ENCODE measurements around the gene MAP2K5. TPM values are rescaled to one million over a fixed set of nuclear protein-coding genes. Genes with fewer than 3 reads are reported as not detected.

The MAP2K5 gene
- total RNA-seq, 1 experiment from 2014 or later = 46.6 TPM

DNA sequence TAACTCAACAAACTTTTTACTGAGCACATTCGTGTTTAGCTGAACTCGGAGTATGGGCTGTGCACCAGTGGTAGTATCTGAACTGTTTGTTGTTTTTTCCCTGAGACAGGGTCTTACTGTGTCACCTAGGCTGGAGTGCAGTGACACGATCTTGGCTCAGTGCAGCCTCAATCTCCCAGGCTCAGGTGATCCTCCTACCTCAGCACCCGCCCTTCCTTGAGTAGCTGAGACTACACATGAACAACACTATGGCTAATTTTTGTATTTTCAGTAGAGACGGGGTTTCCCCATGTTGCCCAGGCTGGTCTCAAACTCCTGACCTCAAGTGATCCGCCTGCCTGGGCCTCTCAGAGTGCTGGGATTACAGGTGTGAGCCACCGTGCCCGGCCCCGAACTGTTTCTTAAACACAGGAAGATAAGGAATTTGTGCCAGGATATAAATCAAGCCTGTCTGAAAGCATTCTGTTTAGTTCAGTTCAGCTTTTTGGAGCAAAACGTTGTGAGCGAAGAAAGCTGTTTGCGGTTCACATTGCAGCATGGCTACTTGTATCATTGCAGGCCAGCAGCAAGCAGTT is 242.4 kb downstream of the MAP2K5 start:
- in situ Hi-C loops (cut with HindIII; ENCODE audit: low sequenced_read_pairs) = no loop called here

DNA sequence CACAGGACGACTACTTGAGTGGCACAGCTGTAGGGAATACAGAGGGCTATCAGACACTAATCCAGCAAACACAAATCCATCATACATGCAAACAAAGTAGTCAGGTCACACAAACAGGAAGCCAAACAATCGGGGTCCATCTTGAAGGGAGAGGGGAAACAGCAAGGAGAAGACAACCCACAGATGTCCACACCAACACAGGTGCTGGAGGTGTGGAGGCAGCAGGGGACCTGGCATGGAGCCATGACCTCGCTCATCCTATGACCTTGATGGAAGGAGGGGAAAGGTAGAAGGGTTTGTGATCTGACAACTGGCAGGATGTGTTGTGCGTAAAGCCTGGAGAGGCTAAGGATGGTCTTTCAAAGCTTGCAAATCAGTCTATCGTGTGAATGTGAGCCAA is 242.9 kb downstream of the MAP2K5 start:
- in situ Hi-C loops (cut with HindIII; ENCODE audit: low sequenced_read_pairs) = no loop called here
- no peak for DNase-seq (ENCODE audit: low spot score)

More for the DNA sequence above, 242.4 kb downstream of the MAP2K5 start:
- DNase-seq (ENCODE audit: low spot score) = no peak

DNA sequence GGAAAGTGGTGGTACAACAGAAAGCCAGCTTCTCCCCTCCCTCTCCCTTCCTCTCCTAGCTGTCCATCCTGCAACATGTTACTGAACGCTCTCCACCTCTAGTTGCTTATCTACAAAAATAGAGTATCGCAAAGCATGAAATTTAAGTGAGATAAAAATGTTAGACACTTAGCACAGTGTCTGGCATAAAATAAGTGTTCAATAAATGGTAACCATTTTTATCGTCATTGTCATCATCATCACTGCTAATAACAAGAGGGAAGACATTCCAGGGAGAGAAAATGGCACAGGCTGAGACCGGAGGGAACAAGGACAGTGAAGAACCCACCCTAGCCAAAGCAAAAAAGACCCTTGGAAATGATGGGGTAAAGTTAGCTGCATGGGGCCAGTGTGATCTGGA is 244.1 kb downstream of the MAP2K5 start:
- DNase-seq (ENCODE audit: low spot score) = no peak
- in situ Hi-C loops (cut with HindIII; ENCODE audit: low sequenced_read_pairs) = no loop called here

DNA sequence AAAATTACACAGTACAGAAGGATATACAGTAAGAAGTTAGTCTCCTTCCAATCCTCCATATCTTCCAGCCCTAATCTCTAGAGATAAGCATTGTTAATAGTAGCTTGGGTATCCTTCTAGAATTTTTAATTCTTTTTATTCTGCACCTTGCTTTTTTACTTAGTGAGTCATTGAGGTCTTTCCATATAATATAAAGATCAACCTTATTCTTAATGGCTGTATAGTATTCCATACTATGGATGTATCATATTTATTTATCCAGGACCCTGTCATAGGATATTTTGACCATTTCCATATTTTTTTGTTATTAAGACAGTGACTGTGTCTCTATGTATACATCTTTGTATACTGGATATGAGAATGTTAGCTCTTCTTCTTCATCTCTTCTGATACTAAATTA is 246.5 kb downstream of the MAP2K5 start:
- DNase-seq (ENCODE audit: low spot score) = no peak
- in situ Hi-C loops (cut with HindIII; ENCODE audit: low sequenced_read_pairs) = no loop called here

DNA sequence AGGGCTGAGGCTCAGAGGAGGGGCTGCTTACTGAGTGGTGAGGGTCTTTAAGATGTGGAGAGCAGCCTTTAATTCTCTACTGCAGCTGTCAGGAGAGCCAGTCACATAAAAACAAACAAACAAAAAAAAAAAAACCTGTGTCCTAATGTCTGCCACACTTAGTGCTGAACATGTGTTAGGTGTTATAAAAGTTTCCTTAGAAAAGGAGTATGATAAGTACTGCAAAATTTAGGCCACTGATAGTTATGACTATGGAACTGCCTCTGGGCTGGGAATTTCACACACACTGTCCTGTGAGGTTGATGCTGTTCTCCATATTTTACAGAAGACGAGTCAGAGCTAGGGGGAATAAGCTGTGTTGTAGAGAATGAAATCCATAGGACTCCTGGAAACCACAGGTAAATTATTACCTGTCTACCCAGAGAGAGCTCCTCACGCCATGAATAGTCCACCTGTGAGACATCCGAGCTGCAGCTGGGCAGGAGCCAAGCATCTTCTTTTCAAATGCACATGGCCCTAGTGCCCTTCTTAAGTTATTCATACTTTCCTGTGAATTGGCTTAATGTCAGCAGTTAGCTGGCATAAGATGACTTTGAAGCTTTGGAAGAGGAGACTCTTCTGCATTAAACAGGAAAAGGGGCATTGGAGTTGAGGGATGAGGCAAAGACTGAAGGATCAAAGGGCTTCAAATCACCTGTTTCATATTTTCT is 248.3 kb downstream of the MAP2K5 start:
- in situ Hi-C loops (cut with HindIII; ENCODE audit: low sequenced_read_pairs) = no loop called here
- no peak for DNase-seq (ENCODE audit: low spot score)

DNA sequence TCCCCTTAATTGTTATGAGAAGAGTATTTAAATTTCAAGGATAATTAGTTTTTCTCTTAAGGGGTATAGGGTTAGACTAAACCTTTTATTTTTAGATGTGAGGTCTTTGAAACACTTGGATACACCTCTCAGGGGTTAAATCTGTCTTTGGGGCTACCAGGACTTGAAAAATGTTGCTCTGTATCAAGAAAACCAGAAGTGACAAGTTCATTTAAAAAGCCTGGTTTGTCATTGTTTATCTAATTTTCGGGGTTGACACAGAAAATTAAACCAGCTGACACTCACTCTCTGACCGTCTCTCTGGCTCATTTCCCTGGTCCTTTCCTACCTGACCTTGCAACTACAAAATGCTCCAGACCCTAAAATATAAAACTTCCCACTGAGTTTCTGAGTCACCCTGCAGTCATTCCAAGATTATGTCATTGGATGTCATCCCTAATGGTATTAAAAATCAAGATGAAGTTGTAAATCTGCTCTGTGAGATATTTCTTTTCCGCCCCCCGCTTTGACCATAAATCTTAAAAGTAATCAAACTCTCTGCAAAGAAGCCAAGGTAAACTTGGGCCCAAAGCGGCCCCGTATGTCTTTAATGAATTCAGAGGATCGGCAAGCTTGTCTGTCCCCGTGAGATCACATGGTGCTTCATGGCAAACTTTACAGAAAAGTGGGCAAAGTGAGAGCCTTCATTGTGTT is 249.9 kb downstream of the MAP2K5 start:
- in situ Hi-C loops (cut with HindIII; ENCODE audit: low sequenced_read_pairs) = no loop called here
- no peak for DNase-seq (ENCODE audit: low spot score)

DNA sequence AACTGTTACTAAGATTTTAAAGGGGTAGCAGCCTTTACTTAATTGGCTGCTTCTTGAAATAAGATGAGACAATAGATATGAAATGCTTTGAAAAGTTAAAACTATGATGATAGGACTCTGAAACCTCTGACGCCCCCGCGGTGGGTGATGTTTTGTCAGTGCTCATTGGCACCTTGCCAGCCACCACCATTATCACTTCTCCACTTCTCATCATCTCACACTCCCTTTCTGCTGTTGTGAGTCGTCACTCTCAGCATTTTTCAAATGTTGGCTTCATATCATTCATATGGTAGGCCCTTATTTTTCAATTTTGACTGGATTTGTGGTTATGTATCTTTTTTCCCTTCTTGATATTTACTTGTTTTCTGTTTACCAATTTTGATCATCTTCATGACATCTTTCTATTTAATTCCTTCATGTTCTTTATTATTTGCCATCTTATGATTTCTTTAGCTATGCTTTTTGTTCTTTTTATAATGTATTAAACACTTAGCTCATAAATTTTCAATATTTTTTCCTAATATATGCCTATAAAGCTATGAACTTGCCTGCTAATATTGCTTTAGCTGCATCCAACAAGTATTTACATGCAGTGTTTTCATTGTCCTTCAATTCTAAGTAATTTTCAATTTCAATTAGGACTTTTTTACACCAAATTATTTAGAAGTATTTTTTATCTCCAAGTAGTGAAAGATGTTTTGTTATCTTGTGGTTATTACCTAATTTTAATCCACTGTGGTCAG is 252.5 kb downstream of the MAP2K5 start:
- in situ Hi-C loops (cut with HindIII; ENCODE audit: low sequenced_read_pairs) = no loop called here

DNA sequence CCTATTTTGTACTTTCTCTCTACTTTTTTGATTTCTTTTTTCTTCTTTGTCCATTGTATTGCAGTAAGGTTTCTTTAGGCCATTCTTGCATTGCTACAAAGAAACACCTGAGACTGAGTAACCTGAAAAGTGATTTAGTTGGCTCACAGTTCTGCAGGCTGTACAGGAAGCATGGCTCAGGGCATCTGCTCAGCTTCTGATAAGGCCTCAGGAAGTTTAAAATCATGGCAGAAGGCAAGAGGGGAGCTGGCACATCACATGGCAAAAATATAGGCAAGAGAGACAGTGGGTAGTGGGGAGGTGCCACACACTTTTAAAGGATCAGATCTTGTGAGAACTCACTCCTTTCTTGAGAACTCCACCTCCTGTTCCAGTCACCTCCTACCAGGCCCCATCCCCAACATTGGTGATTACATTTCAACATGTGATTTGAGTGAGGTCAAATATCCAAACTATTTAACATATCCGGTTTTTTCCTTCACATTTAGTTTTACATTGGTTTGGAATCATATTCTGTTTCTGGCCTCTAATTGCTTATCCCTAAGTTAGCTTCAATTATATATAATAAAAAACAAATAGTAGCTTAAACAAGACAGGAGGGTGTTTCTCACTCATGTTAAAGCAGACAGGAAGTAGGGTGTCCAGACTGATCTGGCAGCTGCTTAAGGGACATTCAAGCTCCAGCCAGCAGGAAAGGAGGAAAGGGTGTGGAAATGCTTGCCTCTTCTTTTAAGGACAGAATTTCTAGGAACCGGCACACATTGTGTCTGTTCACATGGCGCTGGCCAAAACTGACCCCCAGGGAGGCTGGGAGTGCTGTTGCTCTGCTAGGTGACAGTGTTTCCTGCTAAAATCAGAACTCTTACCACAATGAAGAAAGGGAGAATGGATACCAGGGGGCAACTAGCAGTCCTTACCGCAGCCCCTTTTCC is 254.0 kb downstream of the MAP2K5 start:
- no peak for DNase-seq (ENCODE audit: low spot score)
- in situ Hi-C loops (cut with HindIII; ENCODE audit: low sequenced_read_pairs) = no loop called here

More for the DNA sequence above, 252.5 kb downstream of the MAP2K5 start:
- no peak for DNase-seq (ENCODE audit: low spot score)

DNA sequence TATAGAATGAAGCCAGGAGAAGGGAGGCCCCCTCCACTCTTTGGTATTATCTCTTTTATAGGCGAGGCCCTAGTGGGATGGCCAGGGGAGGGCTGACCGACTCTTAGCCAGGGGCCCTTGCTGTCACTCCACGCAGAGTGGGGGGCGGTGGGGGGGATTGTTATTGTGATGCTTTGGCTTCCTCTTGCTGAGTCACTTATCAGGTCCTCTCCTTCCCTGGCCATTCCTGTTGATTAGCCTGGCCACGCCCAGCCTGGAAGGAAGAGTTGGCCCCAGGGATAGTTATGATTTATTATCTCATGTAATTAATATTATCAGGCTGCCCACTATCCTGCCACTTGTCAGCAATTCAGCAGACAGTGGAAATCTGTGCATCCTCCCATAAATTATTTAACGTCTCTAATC is 257.3 kb downstream of the MAP2K5 start:
- no peak for DNase-seq (ENCODE audit: low spot score)
- in situ Hi-C loops (cut with HindIII; ENCODE audit: low sequenced_read_pairs) = no loop called here

DNA sequence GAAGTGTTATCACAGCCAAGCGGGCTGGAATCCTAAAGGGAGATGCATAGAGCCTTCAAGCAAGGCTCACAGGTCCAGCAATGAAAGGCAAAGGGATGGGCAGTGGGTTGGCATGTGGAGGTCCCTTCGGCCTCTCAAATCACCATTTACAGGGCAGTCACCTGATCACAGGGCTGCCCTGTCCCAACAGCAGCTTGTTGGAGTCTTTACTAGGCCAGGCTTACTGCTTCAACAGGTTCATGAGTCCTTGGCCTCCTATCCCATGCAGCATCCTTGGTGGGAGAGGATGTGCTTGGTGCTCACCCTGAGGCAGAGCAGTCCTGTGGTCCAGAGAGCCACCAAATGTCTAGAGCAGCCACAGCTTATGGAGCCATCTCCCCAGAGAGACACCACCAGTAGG is 258.6 kb downstream of the MAP2K5 start:
- in situ Hi-C loops (cut with HindIII; ENCODE audit: low sequenced_read_pairs) = no loop called here
- DNase-seq (ENCODE audit: low spot score) = no peak

DNA sequence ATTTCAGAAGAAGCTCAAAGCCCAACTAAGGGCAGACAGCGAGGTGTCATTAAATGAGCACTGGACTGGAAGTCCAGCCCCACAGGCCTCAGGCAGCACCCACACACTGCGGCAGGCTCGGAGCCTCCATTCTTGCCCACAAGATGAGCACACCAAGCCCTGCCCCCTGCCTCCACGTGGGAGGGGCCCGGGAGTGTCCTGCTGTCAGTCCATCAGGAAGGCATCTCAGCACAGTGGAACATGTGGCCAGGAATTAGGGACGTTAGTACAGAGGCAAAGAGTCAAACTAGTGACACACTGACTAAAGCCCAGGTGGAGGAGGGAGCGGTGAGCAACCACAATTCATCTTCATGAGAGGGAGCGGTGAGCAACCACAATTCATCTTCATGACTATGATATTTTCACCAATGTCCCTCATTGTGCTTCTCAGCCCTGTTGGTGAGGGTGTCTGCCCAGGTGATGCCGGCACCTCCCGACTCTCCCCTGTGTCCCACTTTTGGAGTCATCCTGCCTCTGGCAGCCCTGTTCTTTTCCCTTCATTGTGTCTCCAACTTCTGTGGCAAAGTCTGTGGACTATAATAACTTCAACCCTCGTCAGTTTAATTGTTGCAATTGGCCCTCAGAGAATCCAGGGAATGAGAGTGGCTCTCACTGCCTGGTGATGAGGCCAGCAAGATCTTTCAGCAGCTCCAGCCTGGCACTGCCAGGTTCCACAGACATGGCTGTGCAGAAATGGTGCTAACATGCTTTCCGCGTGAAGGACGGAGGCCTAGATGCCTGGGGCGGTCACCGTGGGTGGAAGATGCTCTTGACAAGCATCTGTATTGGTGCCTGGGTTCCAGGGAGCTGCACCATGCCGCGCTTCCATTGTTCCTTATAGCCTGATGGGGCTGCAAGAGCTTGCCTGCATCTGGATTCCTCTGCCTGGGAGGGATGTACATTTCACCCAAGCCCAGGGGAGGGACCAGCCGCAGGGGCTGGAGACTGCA is 259.7 kb downstream of the MAP2K5 start:
- no peak for DNase-seq (ENCODE audit: low spot score)
- in situ Hi-C loops (cut with HindIII; ENCODE audit: low sequenced_read_pairs) = no loop called here

DNA sequence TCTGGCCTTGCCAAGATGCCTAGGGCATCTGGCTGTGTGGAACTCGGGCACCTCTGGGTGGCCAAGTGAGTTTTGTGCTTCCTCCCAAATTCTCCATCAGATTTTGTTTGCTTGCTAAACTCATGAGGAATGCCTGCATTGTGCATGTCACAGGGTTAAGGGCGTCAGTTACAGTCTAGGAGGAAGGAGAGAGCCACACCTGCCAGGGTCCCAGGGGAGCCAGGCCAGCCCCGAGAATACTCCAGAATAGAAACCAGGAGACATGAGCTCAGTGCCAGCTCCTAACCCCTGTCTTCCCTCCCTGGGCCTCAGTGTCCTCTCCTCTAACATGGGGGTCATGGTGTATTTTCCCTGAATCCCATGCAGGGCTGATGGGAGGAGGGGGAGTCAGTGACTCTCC is 260.8 kb downstream of the MAP2K5 start:
- in situ Hi-C loops (cut with HindIII; ENCODE audit: low sequenced_read_pairs) = no loop called here
- no peak for DNase-seq (ENCODE audit: low spot score)

DNA sequence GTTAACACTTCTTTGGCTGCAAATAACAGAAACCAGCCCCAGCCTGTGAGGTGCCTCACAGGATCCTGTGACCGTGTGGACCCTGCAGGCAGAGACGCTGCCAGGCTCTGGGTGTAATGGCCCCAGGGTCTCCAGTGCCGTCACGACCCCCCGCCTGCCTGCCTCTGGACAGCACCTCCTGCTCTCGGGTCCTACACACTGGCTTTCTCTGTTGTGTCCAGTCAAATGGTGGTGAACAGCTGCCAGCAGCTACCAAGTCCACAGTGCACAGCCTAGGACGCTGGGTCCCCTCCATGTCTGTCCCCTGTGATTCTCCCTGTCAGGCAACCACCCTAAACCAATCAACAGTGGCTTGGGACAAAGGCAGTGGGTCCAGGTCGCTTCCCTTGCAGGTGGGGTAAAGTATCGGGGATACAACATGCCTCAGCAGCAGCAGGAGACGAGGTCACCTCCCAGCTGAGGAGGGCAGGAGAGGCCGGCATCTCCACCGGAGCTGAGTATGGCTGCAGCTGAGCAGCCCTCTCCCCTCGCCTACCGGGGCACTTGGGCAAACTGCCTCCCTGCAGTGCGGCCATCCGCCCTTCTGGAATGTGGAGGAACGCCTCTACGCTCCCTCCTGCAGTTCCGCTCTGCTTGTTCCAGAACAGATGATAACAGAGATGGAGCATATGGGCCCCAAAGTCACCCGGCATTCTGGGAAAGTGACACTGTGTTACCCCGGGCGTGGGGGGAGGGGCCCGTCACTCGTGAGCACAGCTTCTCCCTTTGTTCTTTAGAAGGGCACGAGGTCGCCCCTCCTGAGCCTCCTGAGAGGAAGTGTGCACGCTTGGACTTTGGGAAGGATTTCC is 261.7 kb downstream of the MAP2K5 start:
- in situ Hi-C loops (cut with HindIII; ENCODE audit: low sequenced_read_pairs) = no loop called here
- no peak for DNase-seq (ENCODE audit: low spot score)

DNA sequence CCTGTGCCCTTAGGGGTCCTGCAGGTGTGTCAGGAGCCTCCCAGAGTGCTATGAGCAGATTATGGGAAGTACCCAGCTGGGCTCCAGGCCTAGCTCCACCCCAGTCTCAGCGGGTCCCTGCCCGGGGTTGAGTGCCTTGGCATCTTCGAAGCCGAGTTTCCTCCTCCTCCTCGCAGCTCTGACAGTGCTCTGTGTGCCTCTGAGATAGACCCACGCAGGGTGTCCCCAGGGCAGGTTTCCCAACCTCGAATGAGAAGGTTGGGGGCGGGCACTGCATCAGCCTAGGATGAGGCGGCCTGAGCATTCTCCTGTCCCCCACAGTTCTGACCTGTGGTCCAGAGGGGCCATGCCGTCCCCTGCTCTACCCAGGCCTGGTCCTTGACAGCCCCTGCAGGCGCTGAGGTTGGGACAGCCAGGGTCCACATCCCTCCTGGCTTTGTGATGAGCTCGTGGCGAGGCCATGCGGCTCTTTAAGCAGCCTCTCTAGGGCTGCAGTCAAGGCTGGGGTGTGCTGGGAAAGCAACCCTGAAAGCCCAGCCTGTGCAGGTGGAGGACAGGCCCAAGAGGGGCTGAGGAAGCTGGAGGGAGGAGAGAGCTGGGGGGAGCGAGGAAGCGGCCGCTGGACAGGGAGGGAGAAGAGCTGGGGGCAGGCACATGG is 262.6 kb downstream of the MAP2K5 start:
- in situ Hi-C loops (cut with HindIII; ENCODE audit: low sequenced_read_pairs) = no loop called here
- no peak for DNase-seq (ENCODE audit: low spot score)

DNA sequence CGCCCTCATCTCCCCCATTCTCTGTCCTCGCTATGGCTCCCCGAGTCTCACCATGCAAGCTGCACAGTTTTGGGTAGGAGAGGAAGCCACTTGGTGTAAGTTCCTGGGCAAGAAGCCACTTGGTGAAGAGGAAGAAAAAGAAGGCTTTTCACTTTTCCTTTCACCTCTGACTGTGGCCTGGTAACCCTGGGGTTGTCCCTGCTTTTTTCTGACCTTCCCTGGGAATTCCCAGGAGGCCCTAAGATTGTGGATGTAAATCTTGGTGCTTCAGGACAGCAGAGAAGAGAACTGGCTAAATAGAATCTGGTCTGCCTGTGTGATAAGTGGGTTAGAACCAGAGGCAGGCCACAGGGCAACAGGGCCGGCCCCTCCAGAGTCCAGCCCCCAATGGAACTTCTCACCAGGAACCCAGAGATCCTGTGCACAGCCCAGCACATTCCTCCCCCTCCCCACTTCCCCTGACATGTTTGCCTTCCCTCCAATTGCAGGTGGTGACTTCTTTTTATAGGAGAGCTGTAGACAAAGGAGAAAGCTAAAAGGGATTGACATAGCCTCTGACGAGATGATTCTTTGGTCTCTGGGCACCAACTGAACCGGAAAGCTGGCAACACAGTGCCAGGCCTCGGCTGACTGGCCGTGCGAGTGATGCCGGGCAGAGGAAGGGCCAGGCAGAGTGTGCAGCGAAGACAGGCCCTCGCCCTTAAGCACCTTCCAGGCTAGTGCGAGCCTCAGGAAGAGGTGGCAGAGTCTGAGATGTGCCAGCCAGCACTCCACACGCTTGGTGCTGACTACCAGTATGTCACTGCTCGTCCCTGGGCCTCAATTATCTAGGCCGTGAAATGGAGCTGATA is 263.4 kb downstream of the MAP2K5 start:
- in situ Hi-C loops (cut with HindIII; ENCODE audit: low sequenced_read_pairs) = no loop called here
- DNase-seq (ENCODE audit: low spot score) = no peak

DNA sequence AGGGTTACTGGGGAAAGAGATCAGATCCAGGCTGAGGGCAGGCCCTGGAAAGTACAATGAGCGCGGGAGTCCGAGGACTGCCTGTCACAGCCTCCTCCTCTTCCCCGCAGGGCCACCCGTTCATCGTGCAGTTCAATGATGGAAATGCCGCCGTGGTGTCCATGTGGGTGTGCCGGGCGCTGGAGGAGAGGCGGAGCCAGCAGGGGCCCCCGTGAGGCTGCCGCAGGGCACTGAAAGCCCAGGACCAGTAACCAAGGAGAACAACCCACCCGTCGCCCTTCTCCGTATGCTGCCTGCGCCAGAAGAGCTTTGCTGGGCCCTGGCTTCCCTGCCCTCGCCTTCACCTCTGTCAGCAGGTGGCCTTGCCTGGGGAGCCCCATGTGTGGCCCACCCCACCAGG is 264.0 kb downstream of the MAP2K5 start:
- in situ Hi-C loops (cut with HindIII; ENCODE audit: low sequenced_read_pairs) = no loop called here
- no peak for DNase-seq (ENCODE audit: low spot score)

All from G401 (cell line).